ENCODE results near the gene SLC7A8. TPM values are rescaled to one million over a fixed set of nuclear protein-coding genes. Genes with fewer than 3 reads are reported as not detected.

SLC7A8 gene
- total and polyA plus RNA-seq, 2 experiments from 2014 or later, result 117 to 124 TPM

GRCh38 chr14:23172096-23172495 lies 11.4 kb downstream of the SLC7A8 start:
- Mint-ChIP-seq H3K4me3 (no peak overlapping the region), H3K9me3 (no peaks in the 10 kb centered on the region), H3K27me3 (ENCODE audit: insufficient read depth, low read depth, poor library complexity) (peaks cover 12% of the 10 kb centered on the region), H3K4me1 (peaks cover 33% of the 10 kb centered on the region), H3K27ac (no peak overlapping the region), H3K36me3 (ENCODE audit: low read depth) (peaks cover 47% of the 10 kb centered on the region)
- Histone ChIP-seq H3K4me2 (no peak overlapping the region), H3K79me2 (replicated peaks; ENCODE audit: insufficient read depth) (peaks cover 51% of the 10 kb centered on the region), H3F3A (replicated peaks; ENCODE audit: low read depth) (0 out of 2 replicates have a peak, but pooled peaks cover 5% of the 10 kb centered on the region), H3K4me3 (no peak overlapping the region), H3K36me3 (ENCODE audit: insufficient read depth) (peaks cover 7% of the 10 kb centered on the region), H3K4me1 (ENCODE audit: insufficient read depth) (peaks cover 22% of the 10 kb centered on the region), H4K20me1 (replicated peaks; ENCODE audit: insufficient read depth) (peaks cover 22% of the 10 kb centered on the region), H2AFZ (no peak overlapping the region), H3K27ac (ENCODE audit: low read depth) (no peak overlapping the region), H3K9me2 (ENCODE audit: insufficient read depth) (no peaks in the 10 kb centered on the region), H3K27me3 (ENCODE audit: insufficient read depth) (no peaks in the 10 kb centered on the region)
- DNase-seq (ENCODE audit: low spot score) (no peak), ATAC-seq (no peak)
- TF ChIP-seq CREB1 (CRISPR knock-in tag; IDR thresholded peaks at IDR 0.05; ENCODE audit: low read depth) (no peak), NANOG (IDR thresholded peaks at IDR 0.05; ENCODE audit: borderline replicate concordance) (no peak), REST (IDR thresholded peaks at IDR 0.05; ENCODE audit: unreplicated experiment) (no peak), ETS1 (IDR thresholded peaks at IDR 0.05) (no peak), CTCF (conservative IDR thresholded peaks at IDR 0.05; ENCODE audit: low read depth in 2 of 2) (no peak), POLR2AphosphoS5 (IDR thresholded peaks at IDR 0.05; ENCODE audit: low read depth) (no peak), EZH2 (IDR thresholded peaks at IDR 0.05; ENCODE audit: low read depth, unreplicated experiment) (no peak), ZNF462 (CRISPR knock-in tag; IDR thresholded peaks at IDR 0.05) (no peak), EZH2phosphoT487 (IDR thresholded peaks at IDR 0.05; ENCODE audit: unreplicated experiment) (no peak), STAT1 (IDR thresholded peaks at IDR 0.05; ENCODE audit: unreplicated experiment) (no peak), ZNF331 (CRISPR knock-in tag; IDR thresholded peaks at IDR 0.05; ENCODE audit: low read depth) (no peak), JUNB (IDR thresholded peaks at IDR 0.05; ENCODE audit: unreplicated experiment) (no peak), ZNF114 (CRISPR knock-in tag; IDR thresholded peaks at IDR 0.05) (no peak)
